NCI-H82 treated with DMSO at 0.1 percent for 48 hours (cell line): ENCODE measurements around the gene DAPP1.

Source experiments
- DNase-seq: peaks from one replicate; lab custom pipeline; 2025; ENCODE audit not compliant: unreplicated experiment; lab: John Stamatoyannopoulos, UW

The DAPP1 gene

GRCh38 chr4:99894161-99894997 lies 77.8 kb downstream of the DAPP1 start, which contains the start of gene LAMTOR3:
Gene LAMTOR3, minus strand, starts transcription at chr4:99894427. Its CDS starts 464 bp downstream, at chr4:99893963.
- DNase-seq: peak; percentile 78

GRCh38 chr4:99894998-99895397 lies 78.4 kb downstream of the DAPP1 start:
- DNase-seq: no peak

GRCh38 chr4:99915449-99915848 lies 98.8 kb downstream of the DAPP1 start:
- DNase-seq: no peak

- DNase-seq: no peak
Observed at GRCh38 chr4:99917575-99917974, 100.9 kb downstream of the DAPP1 start.

GRCh38 chr4:99918656-99919055 lies 102.0 kb downstream of the DAPP1 start:
- no peak for DNase-seq
